Osteoblast (primary cell): Measurements from ENCODE around the gene CWC15. TPM values are rescaled to one million over a fixed set of nuclear protein-coding genes. Genes with fewer than 3 reads are reported as not detected.

ENCODE experiments used
- DNase-seq: peaks from one replicate; pipeline ENCODE4 v3.0.0; 2011; ENCODE audit warnings: low spot score, mixed read lengths; ENCODE audit not compliant: insufficient read length; ENCODE audit errors: missing footprints
- H2AFZ ChIP-seq: 2 replicates; pipeline ENCODE4 v1.6.0; 2011; ENCODE audit warnings: mild to moderate bottlenecking, low read length
- H3K27ac ChIP-seq: 2 replicates; pipeline ENCODE4 v1.5.1; 2011; ENCODE audit warnings: mild to moderate bottlenecking, low read depth, low read length, moderate library complexity
- H3K27me3 ChIP-seq: 2 replicates; pipeline ENCODE4 v1.6.0; 2012; ENCODE audit warnings: mild to moderate bottlenecking, control low read depth, inconsistent platforms, low read length, moderate library complexity; ENCODE audit not compliant: insufficient read depth
- H3K36me3 ChIP-seq: 2 replicates; pipeline ENCODE4 v1.5.1; 2011; ENCODE audit warnings: mild to moderate bottlenecking, low read length, control low read depth, moderate library complexity; ENCODE audit not compliant: insufficient read depth
- H3K4me1 ChIP-seq: 2 replicates; pipeline ENCODE4 v1.5.1; 2011; ENCODE audit warnings: mild to moderate bottlenecking, low read length, control low read depth, moderate library complexity; ENCODE audit not compliant: insufficient read depth
- H3K4me2 ChIP-seq: 2 replicates; pipeline ENCODE4 v1.6.0; 2011; ENCODE audit warnings: mild to moderate bottlenecking, low read length; ENCODE audit not compliant: insufficient read depth
- H3K4me3 ChIP-seq: fragments of 200-600 bp; sonication (generic); 3 replicates; pipeline ENCODE4 v1.5.1; 2012; ENCODE audit warnings: mild to moderate bottlenecking, low read length, inconsistent platforms; ENCODE audit not compliant: insufficient read depth
- H3K79me2 ChIP-seq: 2 replicates; pipeline ENCODE4 v1.6.0; 2012; ENCODE audit warnings: mild to moderate bottlenecking, low read length, control low read depth, inconsistent platforms; ENCODE audit not compliant: insufficient read depth
- H3K9me3 ChIP-seq: 2 replicates; pipeline ENCODE4 v1.5.1; 2011; ENCODE audit warnings: low read depth, low read length, control low read depth
- H4K20me1 ChIP-seq: 2 replicates; pipeline ENCODE4 v1.6.0; 2012; ENCODE audit warnings: mild to moderate bottlenecking, low read length, control low read depth; ENCODE audit not compliant: insufficient read depth
- CTCF ChIP-seq: IDR thresholded peaks from 2 replicates; pipeline ENCODE4 v1.5.1; 2011; ENCODE audit warnings: mild to moderate bottlenecking, low read depth, low read length, moderate library complexity; ENCODE audit errors: extremely low read depth
- total RNA-seq: library from RNA; depleted of rRNA; stranded (reverse); fragments of >200 nt; gene quantifications from 2 replicates; pipeline ENCODE4 v1.2.3, GENCODE V29; 2012

The CWC15 gene
- total RNA-seq, 1 donor: 32.9 TPM

GRCh38 chr11:94958121-94958696, 15.1 kb downstream of the CWC15 start:
- Histone ChIP-seq H3K4me2 (peak overlapping the region; percentile 15), H3K4me3 (no peak overlapping the region), H3K9me3 (no peaks in the 10 kb centered on the region), H3K4me1 (peaks cover 9% of the 10 kb centered on the region), H3K79me2 (no peaks in the 10 kb centered on the region), H4K20me1 (no peaks in the 10 kb centered on the region), H3K27me3 (no peaks in the 10 kb centered on the region), H3K27ac (peak overlapping the region; percentile 56), H2AFZ (peak overlapping the region; percentile 70), H3K36me3 (peaks cover 19% of the 10 kb centered on the region)
- peak; percentile 83 for DNase-seq
- TF ChIP-seq CTCF: no peak

- H3K9me3 ChIP-seq: no peaks in the 10 kb centered on the region
- H4K20me1 ChIP-seq: no peaks in the 10 kb centered on the region
- H3K4me1 ChIP-seq: peaks cover 9% of the 10 kb centered on the region
- H3K79me2 ChIP-seq: no peaks in the 10 kb centered on the region
- H3K27me3 ChIP-seq: no peaks in the 10 kb centered on the region
- no peak for DNase-seq
- peaks cover 7% of the 10 kb centered on the region for H3K36me3 ChIP-seq
- H3K27ac ChIP-seq: no peak overlapping the region
- H2AFZ ChIP-seq: no peak overlapping the region
- H3K4me3 ChIP-seq: no peak overlapping the region
- no peak overlapping the region for H3K4me2 ChIP-seq
- no peak for TF ChIP-seq CTCF
Measured at GRCh38 chr11:94956963-94957362, 16.4 kb downstream of the CWC15 start.

- no peak for TF ChIP-seq CTCF
- no peaks in the 10 kb centered on the region for H4K20me1 ChIP-seq
- peaks cover 9% of the 10 kb centered on the region for H3K4me1 ChIP-seq
Measured at GRCh38 chr11:94954753-94955152, 18.6 kb downstream of the CWC15 start.

GRCh38 chr11:94948070-94948617, 25.2 kb downstream of the CWC15 start:
- Histone ChIP-seq H4K20me1 (no peaks in the 10 kb centered on the region), H2AFZ (peak overlapping the region; percentile 78), H3K36me3 (no peaks in the 10 kb centered on the region), H3K4me2 (peak overlapping the region; percentile 29), H3K4me3 (peak overlapping the region; percentile 1), H3K9me3 (no peaks in the 10 kb centered on the region), H3K27ac (no peak overlapping the region), H3K79me2 (no peaks in the 10 kb centered on the region), H3K27me3 (no peaks in the 10 kb centered on the region), H3K4me1 (peaks cover 8% of the 10 kb centered on the region)
- no peak for TF ChIP-seq CTCF
- DNase-seq: peak; percentile 73

More at GRCh38 chr11:94954753-94955152, 18.6 kb downstream of the CWC15 start:
- Histone ChIP-seq H3K36me3 (no peaks in the 10 kb centered on the region), H3K4me2 (no peak overlapping the region), H3K27ac (no peak overlapping the region), H3K27me3 (no peaks in the 10 kb centered on the region), H3K79me2 (no peaks in the 10 kb centered on the region), H3K9me3 (no peaks in the 10 kb centered on the region), H2AFZ (no peak overlapping the region), H3K4me3 (no peak overlapping the region)
- no peak for DNase-seq
